GM18867 (cell line): ENCODE measurements around the gene ENG.
"Not testable (repeated sequence)": the region's sequence is repeated elsewhere in the genome, so short reads cannot be mapped to it uniquely, and the experiment has no call there.

Experiments
- ATAC-seq: cut with Tn5 transposase; IDR thresholded peaks from one replicate; pipeline ENCODE4 v1.9.1; 2021; ENCODE audit warnings: mild to moderate bottlenecking, moderate library complexity; ENCODE audit not compliant: unreplicated experiment

Gene ENG

GRCh38 chr9:127878652-127879390 is 24.4 kb upstream of the ENG start:
- ATAC-seq: no peak

DNA sequence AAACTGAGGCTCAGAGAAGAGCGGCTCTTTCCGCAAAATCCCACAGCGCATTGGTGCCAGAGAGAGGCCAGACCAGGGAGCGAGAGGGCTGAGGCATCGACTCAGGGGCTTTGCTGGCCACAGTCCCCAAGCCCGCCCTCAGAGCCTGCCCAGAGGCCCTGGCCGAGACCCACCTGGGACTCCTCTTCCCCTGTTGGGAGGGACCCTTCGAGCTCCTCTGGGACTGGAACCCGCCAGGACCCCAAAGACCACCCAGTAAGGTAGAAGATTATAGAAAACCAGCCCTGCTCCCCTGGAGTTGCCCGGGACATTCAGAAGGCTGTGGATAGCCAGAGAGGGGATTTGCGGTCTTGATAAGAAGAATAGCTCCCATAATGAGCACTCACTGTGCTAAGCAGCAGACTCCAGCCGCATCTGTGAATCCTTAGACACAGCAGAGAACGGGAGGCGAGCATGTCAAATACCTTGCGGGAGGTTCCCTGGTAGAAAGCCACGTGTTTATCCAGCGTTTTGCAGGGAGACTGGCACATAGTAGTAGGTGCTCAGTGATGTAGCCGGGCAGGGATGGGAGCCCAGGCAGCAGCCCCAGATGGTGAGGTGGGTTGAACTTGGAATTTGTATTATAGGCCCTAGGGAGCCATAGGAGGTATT is 23.7 kb upstream of the ENG start:
- ATAC-seq: no peak

GRCh38 chr9:127877566-127877998 is 23.1 kb upstream of the ENG start, which contains the start of gene AK1:
Gene AK1 (minus strand): TSS chr9:127877675. CDS start chr9:127874617, 3,058 bp downstream.
- no peak for ATAC-seq

DNA sequence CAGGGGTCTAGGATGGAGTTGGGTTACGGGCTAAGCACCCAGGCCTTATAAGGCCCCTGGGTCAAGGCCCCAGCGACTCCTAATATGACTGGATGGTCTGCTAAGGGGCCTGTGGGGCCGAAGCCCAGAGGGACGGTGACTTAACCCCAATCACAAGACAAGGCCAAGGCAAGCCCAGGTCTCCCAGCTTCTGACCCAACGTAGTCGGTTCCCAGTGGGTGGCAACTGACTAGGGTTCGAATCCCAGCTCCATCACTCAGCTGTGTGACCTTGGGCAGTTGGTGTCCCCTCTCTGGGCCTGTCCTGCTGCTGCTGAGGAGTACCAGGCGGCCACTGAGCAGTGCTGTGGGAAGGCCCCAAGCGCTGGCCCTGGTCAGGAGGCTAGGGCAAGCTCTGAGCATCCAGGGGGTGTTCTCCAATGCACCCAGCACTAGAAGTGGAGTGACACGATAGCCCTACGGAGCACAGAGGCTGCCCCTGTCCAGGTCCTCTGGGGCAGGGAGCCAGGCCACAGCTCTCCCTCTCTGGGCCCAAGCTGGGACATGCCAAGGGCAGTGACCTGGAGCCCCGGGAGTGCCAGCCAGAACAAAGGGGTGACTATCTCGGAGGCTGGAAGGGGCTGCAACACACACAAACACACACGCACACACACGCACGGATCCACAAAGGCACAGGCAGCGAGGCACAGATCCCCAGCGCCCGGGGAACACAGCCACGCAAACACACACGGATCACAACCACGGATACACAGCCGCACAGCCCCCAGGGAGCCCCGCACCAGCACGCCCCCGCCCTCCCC is 22.5 kb upstream of the ENG start:
- ATAC-seq: no peak

GRCh38 chr9:127876026-127876763 is 21.7 kb upstream of the ENG start:
- no peak for ATAC-seq

- no peak for ATAC-seq
Measured at GRCh38 chr9:127875306-127875966, 21.0 kb upstream of the ENG start.

GRCh38 chr9:127874301-127875221 is 20.1 kb upstream of the ENG start:
- ATAC-seq: no peak

GRCh38 chr9:127873886-127874285 is 19.4 kb upstream of the ENG start:
- no peak for ATAC-seq

DNA sequence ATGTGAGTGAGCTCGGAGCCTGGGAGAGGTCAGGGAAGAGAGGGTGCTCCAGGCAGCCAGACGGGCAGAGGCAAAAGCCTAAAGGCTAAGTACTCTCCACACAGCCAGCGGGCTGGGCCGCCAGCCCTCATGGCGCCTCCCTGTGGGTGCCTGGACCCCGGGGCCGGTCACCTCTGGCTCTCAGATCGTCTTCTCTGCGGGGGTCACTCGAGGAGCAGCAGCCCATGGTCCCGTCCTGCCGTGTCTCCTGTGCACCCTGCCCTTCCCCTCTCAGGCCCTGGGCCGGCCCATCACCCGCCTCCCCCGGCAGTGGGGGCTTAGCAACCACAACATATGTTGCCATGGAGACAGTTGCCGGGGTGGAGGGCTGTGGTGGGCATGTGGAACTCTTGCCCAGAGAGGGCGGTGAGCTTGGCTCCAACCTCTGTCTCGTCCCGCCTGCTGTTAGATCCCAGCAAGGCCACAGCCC is 18.8 kb upstream of the ENG start:
- ATAC-seq: no peak

GRCh38 chr9:127872369-127873222 is 18.1 kb upstream of the ENG start:
- ATAC-seq: no peak

- no peak for ATAC-seq
Measured at GRCh38 chr9:127871531-127871930, 17.1 kb upstream of the ENG start.

GRCh38 chr9:127870887-127871286 is 16.4 kb upstream of the ENG start:
- no peak for ATAC-seq

DNA sequence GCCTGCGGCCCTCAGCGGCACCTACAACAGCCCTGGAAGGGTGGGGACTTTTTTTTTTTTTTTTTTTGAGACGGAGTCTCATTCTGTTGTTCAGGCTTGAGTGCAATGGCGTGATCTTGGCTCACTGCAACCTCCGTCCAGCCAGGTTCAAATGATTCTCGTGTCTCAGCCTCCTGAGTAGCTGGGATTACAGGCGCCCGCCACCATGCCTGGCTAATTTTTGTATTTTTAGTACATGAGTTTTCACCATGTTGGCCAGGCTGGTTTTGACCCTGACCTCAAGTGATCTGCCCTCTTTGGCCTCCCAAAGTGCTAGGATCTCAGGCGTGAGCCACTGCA is 15.7 kb upstream of the ENG start:
- ATAC-seq: not testable (repeated sequence)

- ATAC-seq: peak; percentile 67
Measured at GRCh38 chr9:127869310-127870152, 15.1 kb upstream of the ENG start.

GRCh38 chr9:127868278-127868902 is 13.9 kb upstream of the ENG start:
- ATAC-seq: no peak

GRCh38 chr9:127867356-127868277 is 13.2 kb upstream of the ENG start:
- no peak for ATAC-seq
